PC-3 (cell line): ENCODE data around the gene CDH13.

Experiments
- EZH2 ChIP-seq: fragments of 300-600 bp; sonication (generic); IDR thresholded peaks from one replicate; pipeline ENCODE4 v1.6.1; 2017; ENCODE audit warnings: antibody characterized with exemption, mild to moderate bottlenecking, low read length; ENCODE audit not compliant: unreplicated experiment
- EZH2phosphoT487 ChIP-seq: fragments of 300-600 bp; sonication (generic); IDR thresholded peaks from 2 replicates; pipeline ENCODE4 v1.6.1; 2018; ENCODE audit warnings: mild to moderate bottlenecking, antibody characterized with exemption, low read length, borderline replicate concordance
- TF ChIP-seq, protein P1 (sequence below): fragments of 300-600 bp; sonication (generic); conservative IDR thresholded peaks from 2 replicates; pipeline ENCODE4 v1.5.1; 2017; ENCODE audit warnings: antibody characterized with exemption, low read depth, mild to moderate bottlenecking, low read length

DNA sequence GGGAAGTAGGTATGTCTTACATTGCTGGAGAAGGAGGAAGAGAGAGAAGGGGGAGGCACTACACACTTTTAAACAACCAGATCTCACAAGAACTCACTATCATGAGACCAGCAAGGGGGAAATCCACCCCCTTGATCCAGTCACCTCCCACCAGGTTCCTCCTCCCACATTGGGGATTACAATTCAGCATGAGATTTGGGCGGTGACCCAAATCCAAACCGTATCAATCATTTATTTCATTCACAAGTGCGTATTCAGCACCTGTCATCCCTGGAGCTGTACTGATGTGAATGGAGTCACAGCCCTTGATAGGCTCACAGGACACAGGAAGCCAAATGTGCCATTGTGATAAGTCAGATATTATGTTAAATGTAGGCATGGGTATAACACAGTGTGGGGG is 952.7 kb downstream of the CDH13 start:
- TF ChIP-seq, protein P1, sequence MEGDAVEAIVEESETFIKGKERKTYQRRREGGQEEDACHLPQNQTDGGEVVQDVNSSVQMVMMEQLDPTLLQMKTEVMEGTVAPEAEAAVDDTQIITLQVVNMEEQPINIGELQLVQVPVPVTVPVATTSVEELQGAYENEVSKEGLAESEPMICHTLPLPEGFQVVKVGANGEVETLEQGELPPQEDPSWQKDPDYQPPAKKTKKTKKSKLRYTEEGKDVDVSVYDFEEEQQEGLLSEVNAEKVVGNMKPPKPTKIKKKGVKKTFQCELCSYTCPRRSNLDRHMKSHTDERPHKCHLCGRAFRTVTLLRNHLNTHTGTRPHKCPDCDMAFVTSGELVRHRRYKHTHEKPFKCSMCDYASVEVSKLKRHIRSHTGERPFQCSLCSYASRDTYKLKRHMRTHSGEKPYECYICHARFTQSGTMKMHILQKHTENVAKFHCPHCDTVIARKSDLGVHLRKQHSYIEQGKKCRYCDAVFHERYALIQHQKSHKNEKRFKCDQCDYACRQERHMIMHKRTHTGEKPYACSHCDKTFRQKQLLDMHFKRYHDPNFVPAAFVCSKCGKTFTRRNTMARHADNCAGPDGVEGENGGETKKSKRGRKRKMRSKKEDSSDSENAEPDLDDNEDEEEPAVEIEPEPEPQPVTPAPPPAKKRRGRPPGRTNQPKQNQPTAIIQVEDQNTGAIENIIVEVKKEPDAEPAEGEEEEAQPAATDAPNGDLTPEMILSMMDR, result no peak
- TF ChIP-seq EZH2phosphoT487 (no peak), EZH2 (no peak)
